ENCODE measurements around the gene ACAP3.

GRCh38 chr1:1310109-1310385, 2.3 kb upstream of the ACAP3 start:
- TF ChIP-seq, protein P1, sequence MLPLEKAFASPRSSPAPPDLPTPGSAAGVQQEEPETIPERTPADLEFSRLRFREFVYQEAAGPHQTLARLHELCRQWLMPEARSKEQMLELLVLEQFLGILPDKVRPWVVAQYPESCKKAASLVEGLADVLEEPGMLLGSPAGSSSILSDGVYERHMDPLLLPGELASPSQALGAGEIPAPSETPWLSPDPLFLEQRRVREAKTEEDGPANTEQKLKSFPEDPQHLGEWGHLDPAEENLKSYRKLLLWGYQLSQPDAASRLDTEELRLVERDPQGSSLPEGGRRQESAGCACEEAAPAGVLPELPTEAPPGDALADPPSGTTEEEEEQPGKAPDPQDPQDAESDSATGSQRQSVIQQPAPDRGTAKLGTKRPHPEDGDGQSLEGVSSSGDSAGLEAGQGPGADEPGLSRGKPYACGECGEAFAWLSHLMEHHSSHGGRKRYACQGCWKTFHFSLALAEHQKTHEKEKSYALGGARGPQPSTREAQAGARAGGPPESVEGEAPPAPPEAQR (CRISPR knock-in tag; IDR thresholded peaks at IDR 0.05) = no peak
- no peak for TF ChIP-seq TCF7 (CRISPR knock-in tag; IDR thresholded peaks at IDR 0.05; ENCODE audit: low read depth)
- TF ChIP-seq, protein P2, sequence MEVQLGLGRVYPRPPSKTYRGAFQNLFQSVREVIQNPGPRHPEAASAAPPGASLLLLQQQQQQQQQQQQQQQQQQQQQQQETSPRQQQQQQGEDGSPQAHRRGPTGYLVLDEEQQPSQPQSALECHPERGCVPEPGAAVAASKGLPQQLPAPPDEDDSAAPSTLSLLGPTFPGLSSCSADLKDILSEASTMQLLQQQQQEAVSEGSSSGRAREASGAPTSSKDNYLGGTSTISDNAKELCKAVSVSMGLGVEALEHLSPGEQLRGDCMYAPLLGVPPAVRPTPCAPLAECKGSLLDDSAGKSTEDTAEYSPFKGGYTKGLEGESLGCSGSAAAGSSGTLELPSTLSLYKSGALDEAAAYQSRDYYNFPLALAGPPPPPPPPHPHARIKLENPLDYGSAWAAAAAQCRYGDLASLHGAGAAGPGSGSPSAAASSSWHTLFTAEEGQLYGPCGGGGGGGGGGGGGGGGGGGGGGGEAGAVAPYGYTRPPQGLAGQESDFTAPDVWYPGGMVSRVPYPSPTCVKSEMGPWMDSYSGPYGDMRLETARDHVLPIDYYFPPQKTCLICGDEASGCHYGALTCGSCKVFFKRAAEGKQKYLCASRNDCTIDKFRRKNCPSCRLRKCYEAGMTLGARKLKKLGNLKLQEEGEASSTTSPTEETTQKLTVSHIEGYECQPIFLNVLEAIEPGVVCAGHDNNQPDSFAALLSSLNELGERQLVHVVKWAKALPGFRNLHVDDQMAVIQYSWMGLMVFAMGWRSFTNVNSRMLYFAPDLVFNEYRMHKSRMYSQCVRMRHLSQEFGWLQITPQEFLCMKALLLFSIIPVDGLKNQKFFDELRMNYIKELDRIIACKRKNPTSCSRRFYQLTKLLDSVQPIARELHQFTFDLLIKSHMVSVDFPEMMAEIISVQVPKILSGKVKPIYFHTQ (CRISPR knock-in tag; IDR thresholded peaks at IDR 0.05) = no peak
- TF ChIP-seq CTCF (IDR thresholded peaks at IDR 0.05) = no peak
- no peak for TF ChIP-seq ZNF138 (CRISPR knock-in tag; conservative IDR thresholded peaks at IDR 0.05)
- TF ChIP-seq, protein P3, sequence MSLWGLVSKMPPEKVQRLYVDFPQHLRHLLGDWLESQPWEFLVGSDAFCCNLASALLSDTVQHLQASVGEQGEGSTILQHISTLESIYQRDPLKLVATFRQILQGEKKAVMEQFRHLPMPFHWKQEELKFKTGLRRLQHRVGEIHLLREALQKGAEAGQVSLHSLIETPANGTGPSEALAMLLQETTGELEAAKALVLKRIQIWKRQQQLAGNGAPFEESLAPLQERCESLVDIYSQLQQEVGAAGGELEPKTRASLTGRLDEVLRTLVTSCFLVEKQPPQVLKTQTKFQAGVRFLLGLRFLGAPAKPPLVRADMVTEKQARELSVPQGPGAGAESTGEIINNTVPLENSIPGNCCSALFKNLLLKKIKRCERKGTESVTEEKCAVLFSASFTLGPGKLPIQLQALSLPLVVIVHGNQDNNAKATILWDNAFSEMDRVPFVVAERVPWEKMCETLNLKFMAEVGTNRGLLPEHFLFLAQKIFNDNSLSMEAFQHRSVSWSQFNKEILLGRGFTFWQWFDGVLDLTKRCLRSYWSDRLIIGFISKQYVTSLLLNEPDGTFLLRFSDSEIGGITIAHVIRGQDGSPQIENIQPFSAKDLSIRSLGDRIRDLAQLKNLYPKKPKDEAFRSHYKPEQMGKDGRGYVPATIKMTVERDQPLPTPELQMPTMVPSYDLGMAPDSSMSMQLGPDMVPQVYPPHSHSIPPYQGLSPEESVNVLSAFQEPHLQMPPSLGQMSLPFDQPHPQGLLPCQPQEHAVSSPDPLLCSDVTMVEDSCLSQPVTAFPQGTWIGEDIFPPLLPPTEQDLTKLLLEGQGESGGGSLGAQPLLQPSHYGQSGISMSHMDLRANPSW (CRISPR knock-in tag; conservative IDR thresholded peaks at IDR 0.05; ENCODE audit: low read depth) = no peak
- no peak for TF ChIP-seq NR3C1 (CRISPR knock-in tag; conservative IDR thresholded peaks at IDR 0.05; ENCODE audit: low read depth)
- no peak for TF ChIP-seq ATF2 (CRISPR knock-in tag; IDR thresholded peaks at IDR 0.05; ENCODE audit: borderline replicate concordance, low read depth)
- TF ChIP-seq, protein P4, sequence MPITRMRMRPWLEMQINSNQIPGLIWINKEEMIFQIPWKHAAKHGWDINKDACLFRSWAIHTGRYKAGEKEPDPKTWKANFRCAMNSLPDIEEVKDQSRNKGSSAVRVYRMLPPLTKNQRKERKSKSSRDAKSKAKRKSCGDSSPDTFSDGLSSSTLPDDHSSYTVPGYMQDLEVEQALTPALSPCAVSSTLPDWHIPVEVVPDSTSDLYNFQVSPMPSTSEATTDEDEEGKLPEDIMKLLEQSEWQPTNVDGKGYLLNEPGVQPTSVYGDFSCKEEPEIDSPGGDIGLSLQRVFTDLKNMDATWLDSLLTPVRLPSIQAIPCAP (CRISPR knock-in tag; IDR thresholded peaks at IDR 0.05) = no peak
- TF ChIP-seq, protein P5, sequence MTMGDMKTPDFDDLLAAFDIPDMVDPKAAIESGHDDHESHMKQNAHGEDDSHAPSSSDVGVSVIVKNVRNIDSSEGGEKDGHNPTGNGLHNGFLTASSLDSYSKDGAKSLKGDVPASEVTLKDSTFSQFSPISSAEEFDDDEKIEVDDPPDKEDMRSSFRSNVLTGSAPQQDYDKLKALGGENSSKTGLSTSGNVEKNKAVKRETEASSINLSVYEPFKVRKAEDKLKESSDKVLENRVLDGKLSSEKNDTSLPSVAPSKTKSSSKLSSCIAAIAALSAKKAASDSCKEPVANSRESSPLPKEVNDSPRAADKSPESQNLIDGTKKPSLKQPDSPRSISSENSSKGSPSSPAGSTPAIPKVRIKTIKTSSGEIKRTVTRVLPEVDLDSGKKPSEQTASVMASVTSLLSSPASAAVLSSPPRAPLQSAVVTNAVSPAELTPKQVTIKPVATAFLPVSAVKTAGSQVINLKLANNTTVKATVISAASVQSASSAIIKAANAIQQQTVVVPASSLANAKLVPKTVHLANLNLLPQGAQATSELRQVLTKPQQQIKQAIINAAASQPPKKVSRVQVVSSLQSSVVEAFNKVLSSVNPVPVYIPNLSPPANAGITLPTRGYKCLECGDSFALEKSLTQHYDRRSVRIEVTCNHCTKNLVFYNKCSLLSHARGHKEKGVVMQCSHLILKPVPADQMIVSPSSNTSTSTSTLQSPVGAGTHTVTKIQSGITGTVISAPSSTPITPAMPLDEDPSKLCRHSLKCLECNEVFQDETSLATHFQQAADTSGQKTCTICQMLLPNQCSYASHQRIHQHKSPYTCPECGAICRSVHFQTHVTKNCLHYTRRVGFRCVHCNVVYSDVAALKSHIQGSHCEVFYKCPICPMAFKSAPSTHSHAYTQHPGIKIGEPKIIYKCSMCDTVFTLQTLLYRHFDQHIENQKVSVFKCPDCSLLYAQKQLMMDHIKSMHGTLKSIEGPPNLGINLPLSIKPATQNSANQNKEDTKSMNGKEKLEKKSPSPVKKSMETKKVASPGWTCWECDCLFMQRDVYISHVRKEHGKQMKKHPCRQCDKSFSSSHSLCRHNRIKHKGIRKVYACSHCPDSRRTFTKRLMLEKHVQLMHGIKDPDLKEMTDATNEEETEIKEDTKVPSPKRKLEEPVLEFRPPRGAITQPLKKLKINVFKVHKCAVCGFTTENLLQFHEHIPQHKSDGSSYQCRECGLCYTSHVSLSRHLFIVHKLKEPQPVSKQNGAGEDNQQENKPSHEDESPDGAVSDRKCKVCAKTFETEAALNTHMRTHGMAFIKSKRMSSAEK (CRISPR knock-in tag; IDR thresholded peaks at IDR 0.05; ENCODE audit: borderline replicate concordance) = no peak
- TF ChIP-seq, protein P6, sequence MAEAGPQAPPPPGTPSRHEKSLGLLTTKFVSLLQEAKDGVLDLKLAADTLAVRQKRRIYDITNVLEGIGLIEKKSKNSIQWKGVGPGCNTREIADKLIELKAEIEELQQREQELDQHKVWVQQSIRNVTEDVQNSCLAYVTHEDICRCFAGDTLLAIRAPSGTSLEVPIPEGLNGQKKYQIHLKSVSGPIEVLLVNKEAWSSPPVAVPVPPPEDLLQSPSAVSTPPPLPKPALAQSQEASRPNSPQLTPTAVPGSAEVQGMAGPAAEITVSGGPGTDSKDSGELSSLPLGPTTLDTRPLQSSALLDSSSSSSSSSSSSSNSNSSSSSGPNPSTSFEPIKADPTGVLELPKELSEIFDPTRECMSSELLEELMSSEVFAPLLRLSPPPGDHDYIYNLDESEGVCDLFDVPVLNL (CRISPR knock-in tag; IDR thresholded peaks at IDR 0.05; ENCODE audit: borderline replicate concordance, low read depth) = no peak

Data from WTC11 (cell line).